GM23338 (cell line): ENCODE results near the gene ANTXR1. TPM values are rescaled to one million over a fixed set of nuclear protein-coding genes. Genes with fewer than 3 reads are reported as not detected.

Source experiments
- ATAC-seq: fragments of 200-7000 bp; cut with Tn5 transposase; 3 replicates; pipeline ENCODE4 v1.9.1; 2020
- DNase-seq: peaks from one replicate; pipeline ENCODE4 v3.0.0-alpha.2; 2015; ENCODE audit warnings: low spot score
- H2AFZ ChIP-seq: fragments of 200-600 bp; sonication (generic); 2 replicates; pipeline ENCODE4 v1.8.0; 2016; ENCODE audit warnings: antibody characterized with exemption, mild to moderate bottlenecking, moderate library complexity
- H3F3A ChIP-seq: fragments of 200-600 bp; sonication (generic); replicated peaks from 2 replicates; pipeline ENCODE4 v1.8.0; 2017; ENCODE audit warnings: antibody characterized with exemption, mixed run types, low read depth
- H3K27ac ChIP-seq: fragments of 200-600 bp; sonication (generic); 2 replicates; pipeline ENCODE4 v1.6.1; 2016; ENCODE audit warnings: low read depth
- H3K27me3 ChIP-seq: fragments of 200-600 bp; sonication (generic); 2 replicates; pipeline ENCODE4 v1.8.0; 2016; ENCODE audit warnings: mild to moderate bottlenecking, mixed run types, moderate library complexity; ENCODE audit not compliant: insufficient read depth
- H3K36me3 ChIP-seq: fragments of 200-600 bp; sonication (generic); 2 replicates; pipeline ENCODE4 v1.8.0; 2016; ENCODE audit warnings: mild to moderate bottlenecking; ENCODE audit not compliant: insufficient read depth
- H3K4me1 ChIP-seq: fragments of 200-600 bp; sonication (generic); 2 replicates; pipeline ENCODE4 v1.8.0; 2016; ENCODE audit warnings: mild to moderate bottlenecking, moderate library complexity; ENCODE audit not compliant: insufficient read depth
- H3K4me2 ChIP-seq: fragments of 200-600 bp; sonication (generic); 2 replicates; pipeline ENCODE4 v1.7.1; 2017; ENCODE audit warnings: mixed run types
- H3K4me3 ChIP-seq: fragments of 200-600 bp; sonication (generic); 2 replicates; pipeline ENCODE4 v1.6.1; 2016; ENCODE audit warnings: mixed run types
- H3K79me2 ChIP-seq: fragments of 200-600 bp; sonication (generic); replicated peaks from 2 replicates; pipeline ENCODE4 v1.8.0; 2017; ENCODE audit warnings: mild to moderate bottlenecking; ENCODE audit not compliant: insufficient read depth
- H3K9me2 ChIP-seq: fragments of 200-600 bp; sonication (generic); 2 replicates; pipeline ENCODE4 v1.8.0; 2017; ENCODE audit not compliant: insufficient read depth
- H4K20me1 ChIP-seq: fragments of 200-600 bp; sonication (generic); replicated peaks from 2 replicates; pipeline ENCODE4 v1.8.0; 2017; ENCODE audit warnings: mild to moderate bottlenecking; ENCODE audit not compliant: insufficient read depth
- H3K27ac Mint-ChIP-seq: 2 replicates; pipeline ENCODE4 v1.8.0; 2020; ENCODE audit warnings: inconsistent platforms, mild to moderate bottlenecking, moderate library complexity, mixed read lengths
- H3K27me3 Mint-ChIP-seq: 3 replicates; pipeline ENCODE4 v1.8.0; 2022; ENCODE audit warnings: low read depth, mild to moderate bottlenecking, moderate library complexity, mixed read lengths, inconsistent platforms; ENCODE audit not compliant: insufficient read depth, poor library complexity
- H3K36me3 Mint-ChIP-seq: 3 replicates; pipeline ENCODE4 v1.8.0; 2021; ENCODE audit warnings: low read depth, mild to moderate bottlenecking, inconsistent platforms, moderate library complexity, mixed read lengths
- H3K4me1 Mint-ChIP-seq: 3 replicates; pipeline ENCODE4 v1.8.0; 2020; ENCODE audit warnings: mild to moderate bottlenecking, inconsistent platforms, mixed read lengths
- H3K4me3 Mint-ChIP-seq: 3 replicates; pipeline ENCODE4 v1.8.0; 2021; ENCODE audit warnings: moderate library complexity, mild to moderate bottlenecking, inconsistent platforms, mixed read lengths
- H3K9me3 Mint-ChIP-seq: 3 replicates; pipeline ENCODE4 v1.8.0; 2020; ENCODE audit warnings: moderate library complexity, mild to moderate bottlenecking, inconsistent platforms, mixed read lengths
- CREB1 ChIP-seq: fragments of 250-450 bp; sonication (Bioruptor Pico); IDR thresholded peaks from 2 replicates; pipeline ENCODE4 v1.5.0; 2020; ENCODE audit warnings: low read depth, mild to moderate bottlenecking, moderate library complexity
- EZH2 ChIP-seq: fragments of 200-600 bp; sonication (generic); IDR thresholded peaks from one replicate; pipeline ENCODE4 v1.8.0; 2017; ENCODE audit warnings: antibody characterized with exemption, mild to moderate bottlenecking, low read depth; ENCODE audit not compliant: unreplicated experiment
- EZH2phosphoT487 ChIP-seq: fragments of 200-600 bp; sonication (generic); IDR thresholded peaks from one replicate; pipeline ENCODE4 v1.8.1; 2018; ENCODE audit warnings: antibody characterized with exemption; ENCODE audit not compliant: unreplicated experiment
- JUNB ChIP-seq: IDR thresholded peaks from one replicate; pipeline ENCODE4 v1.6.1; 2016; ENCODE audit warnings: antibody characterized with exemption; ENCODE audit not compliant: unreplicated experiment
- NANOG ChIP-seq: IDR thresholded peaks from 2 replicates; pipeline ENCODE4 v1.6.1; 2016; ENCODE audit warnings: antibody characterized with exemption, borderline replicate concordance
- POLR2AphosphoS5 ChIP-seq: IDR thresholded peaks from 2 replicates; pipeline ENCODE4 v1.6.1; 2016; ENCODE audit warnings: antibody characterized with exemption, low read depth
- REST ChIP-seq: IDR thresholded peaks from one replicate; pipeline ENCODE4 v1.6.1; 2018; ENCODE audit warnings: antibody characterized with exemption; ENCODE audit not compliant: unreplicated experiment
- STAT1 ChIP-seq: IDR thresholded peaks from one replicate; pipeline ENCODE4 v1.6.1; 2016; ENCODE audit warnings: antibody characterized with exemption; ENCODE audit not compliant: unreplicated experiment
- ZNF114 ChIP-seq: fragments of 250-450 bp; sonication (Bioruptor Pico); IDR thresholded peaks from 2 replicates; pipeline ENCODE4 v1.5.0; 2020; ENCODE audit warnings: mild to moderate bottlenecking, moderate library complexity
- ZNF331 ChIP-seq: fragments of 250-450 bp; sonication (Bioruptor Pico); IDR thresholded peaks from 2 replicates; pipeline ENCODE4 v1.5.0; 2020; ENCODE audit warnings: low read depth, mild to moderate bottlenecking, moderate library complexity
- ZNF462 ChIP-seq: fragments of 250-450 bp; sonication (Bioruptor Pico); IDR thresholded peaks from 2 replicates; pipeline ENCODE4 v1.5.0; 2020; ENCODE audit warnings: mild to moderate bottlenecking, moderate library complexity
- polyA plus RNA-seq: library from polyadenylated mRNA; unstranded; fragments of >200 nt; fragmentation: Nextera tagmentation; extraction: Ambion mirVana; gene quantifications from 2 replicates; pipeline ENCODE4 v1.2.1, GENCODE V29; 2016
- total RNA-seq: library from RNA; depleted of rRNA; stranded (reverse); fragments of >200 nt; shearing (Covaris generic); gene quantifications from 2 replicates; pipeline ENCODE4 v1.2.3, GENCODE V29; 2014
- TF ChIP-seq, protein P1 (sequence below): IDR thresholded peaks from 2 replicates; pipeline ENCODE4 v1.6.1; 2016; ENCODE audit warnings: antibody characterized with exemption
- TF ChIP-seq, protein P2 (sequence below), 2 experiments: fragments of 200-600 bp in 1 of 2; sonication (generic) in 1 of 2; conservative IDR thresholded peaks; 2 replicates each; pipeline versions ENCODE4 v1.5.1 to v1.6.1; 2016 to 2017; ENCODE audit warnings: antibody characterized with exemption in 2 of 2, low read depth in 2 of 2, mild to moderate bottlenecking in 2 of 2, moderate library complexity in 1 of 2

ANTXR1 gene
- total and polyA plus RNA-seq, 2 experiments from 2014 or later: 16.1 to 23.1 TPM

GRCh38 chr2:69201259-69201658 lies 188.3 kb downstream of the ANTXR1 start:
- H3K36me3 Mint-ChIP-seq: peaks cover 6% of the 10 kb centered on the region
- no peaks in the 10 kb centered on the region for H3K79me2 ChIP-seq
- H3K9me2 ChIP-seq: no peaks in the 10 kb centered on the region; the same call in 1 of the 2 replicates
- no peaks in the 10 kb centered on the region for H3K9me3 Mint-ChIP-seq
- H3K36me3 ChIP-seq: no peaks in the 10 kb centered on the region
- H2AFZ ChIP-seq: no peak overlapping the region
- no peaks in the 10 kb centered on the region for H3K27me3 ChIP-seq
- no peak for ATAC-seq
- no peak overlapping the region for H3K4me3 ChIP-seq
- no peaks in the 10 kb centered on the region for H3F3A ChIP-seq
- no peak overlapping the region for H3K27ac Mint-ChIP-seq
- H3K4me1 Mint-ChIP-seq: no peaks in the 10 kb centered on the region
- H3K27ac ChIP-seq: no peak overlapping the region
- DNase-seq: no peak
- TF ChIP-seq STAT1: no peak
- TF ChIP-seq EZH2phosphoT487: no peak
- no peak for TF ChIP-seq ZNF114
- no peak for TF ChIP-seq REST
- TF ChIP-seq ZNF462 (CRISPR knock-in tag): no peak
- TF ChIP-seq ZNF331: no peak
- TF ChIP-seq NANOG: no peak
- TF ChIP-seq CREB1: no peak
- no peak for TF ChIP-seq JUNB
- TF ChIP-seq, protein P1, sequence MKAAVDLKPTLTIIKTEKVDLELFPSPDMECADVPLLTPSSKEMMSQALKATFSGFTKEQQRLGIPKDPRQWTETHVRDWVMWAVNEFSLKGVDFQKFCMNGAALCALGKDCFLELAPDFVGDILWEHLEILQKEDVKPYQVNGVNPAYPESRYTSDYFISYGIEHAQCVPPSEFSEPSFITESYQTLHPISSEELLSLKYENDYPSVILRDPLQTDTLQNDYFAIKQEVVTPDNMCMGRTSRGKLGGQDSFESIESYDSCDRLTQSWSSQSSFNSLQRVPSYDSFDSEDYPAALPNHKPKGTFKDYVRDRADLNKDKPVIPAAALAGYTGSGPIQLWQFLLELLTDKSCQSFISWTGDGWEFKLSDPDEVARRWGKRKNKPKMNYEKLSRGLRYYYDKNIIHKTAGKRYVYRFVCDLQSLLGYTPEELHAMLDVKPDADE: no peak
- no peak for TF ChIP-seq POLR2AphosphoS5
- TF ChIP-seq, protein P2, sequence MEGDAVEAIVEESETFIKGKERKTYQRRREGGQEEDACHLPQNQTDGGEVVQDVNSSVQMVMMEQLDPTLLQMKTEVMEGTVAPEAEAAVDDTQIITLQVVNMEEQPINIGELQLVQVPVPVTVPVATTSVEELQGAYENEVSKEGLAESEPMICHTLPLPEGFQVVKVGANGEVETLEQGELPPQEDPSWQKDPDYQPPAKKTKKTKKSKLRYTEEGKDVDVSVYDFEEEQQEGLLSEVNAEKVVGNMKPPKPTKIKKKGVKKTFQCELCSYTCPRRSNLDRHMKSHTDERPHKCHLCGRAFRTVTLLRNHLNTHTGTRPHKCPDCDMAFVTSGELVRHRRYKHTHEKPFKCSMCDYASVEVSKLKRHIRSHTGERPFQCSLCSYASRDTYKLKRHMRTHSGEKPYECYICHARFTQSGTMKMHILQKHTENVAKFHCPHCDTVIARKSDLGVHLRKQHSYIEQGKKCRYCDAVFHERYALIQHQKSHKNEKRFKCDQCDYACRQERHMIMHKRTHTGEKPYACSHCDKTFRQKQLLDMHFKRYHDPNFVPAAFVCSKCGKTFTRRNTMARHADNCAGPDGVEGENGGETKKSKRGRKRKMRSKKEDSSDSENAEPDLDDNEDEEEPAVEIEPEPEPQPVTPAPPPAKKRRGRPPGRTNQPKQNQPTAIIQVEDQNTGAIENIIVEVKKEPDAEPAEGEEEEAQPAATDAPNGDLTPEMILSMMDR (conservative IDR thresholded peaks at IDR 0.05; ENCODE audit: low read depth in 2 of 2): no peak
- no peak for TF ChIP-seq EZH2
- no peaks in the 10 kb centered on the region for H3K27me3 Mint-ChIP-seq
- no peaks in the 10 kb centered on the region for H4K20me1 ChIP-seq
- no peaks in the 10 kb centered on the region for H3K4me1 ChIP-seq
- no peak overlapping the region for H3K4me2 ChIP-seq
- no peak overlapping the region for H3K4me3 Mint-ChIP-seq
